Stomach (tissue), 9 donors: Measurements from ENCODE around the gene C9orf152. TPM values are rescaled to one million over a fixed set of nuclear protein-coding genes. Genes with fewer than 3 reads are reported as not detected.

ENCODE experiments used
- DNase-seq, 2 donors: peaks; one replicate each; pipeline versions ENCODE4 v3.0.0 to v3.0.0-alpha.2; 2013 to 2019
- H3K27ac ChIP-seq, 5 donors: fragments of 200-600 bp in 4 of 5; sonication (generic) in 4 of 5; one replicate each; pipeline ENCODE4 v1.5.1; 2013 to 2019; ENCODE audit warnings: mild to moderate bottlenecking in 1 of 5, moderate library complexity in 1 of 5
- H3K27me3 ChIP-seq, 3 donors: fragments of 200-600 bp; sonication (generic); one replicate each; pipeline ENCODE4 v1.5.1; 2017 to 2019; ENCODE audit warnings: mixed run types in 1 of 3
- H3K36me3 ChIP-seq, 4 donors: fragments of 200-600 bp; sonication (generic); 1 replicate in 3 of 4; 2 replicates in 1 of 4; pipeline ENCODE4 v1.5.1; 2016 to 2019
- H3K4me1 ChIP-seq, 4 donors: fragments of 200-600 bp; sonication (generic); one replicate each; pipeline ENCODE4 v1.5.1; 2016 to 2019
- H3K4me3 ChIP-seq, 4 donors: fragments of 200-600 bp; sonication (generic) in 3 of 4; one replicate each; pipeline ENCODE4 v1.5.1; 2016 to 2019; ENCODE audit warnings: mild to moderate bottlenecking in 1 of 4
- H3K9me3 ChIP-seq, 4 donors: fragments of 200-600 bp; sonication (generic); one replicate each; pipeline ENCODE4 v1.5.1; 2016 to 2019
- CTCF ChIP-seq, 7 experiments: fragments of 450-650 bp in 4 of 7; fragments of 200-600 bp in 3 of 7; sonication (generic) in 3 of 7; IDR thresholded peaks; one replicate each; pipeline ENCODE4 v1.5.1; 2016 to 2019; ENCODE audit warnings: antibody characterized with exemption in 7 of 7, control low read depth in 2 of 7, mild to moderate bottlenecking in 1 of 7
- EP300 ChIP-seq: sonication (generic); formaldehyde crosslinking; IDR thresholded peaks from one replicate; pipeline ENCODE4 v1.6.1; 2017; ENCODE audit warnings: antibody characterized with exemption
- WGBS, 5 donors: extraction: QIAGEN DNeasy Blood & Tissue Kit in 3 of 5; methylation state at CpG; one replicate each; pipeline versions ENCODE4 v1.1.5 to v1.1.7; 2013 to 2018; 5-methylcytosine and 5-hydroxymethylcytosine counted together
- intact Hi-C: fragments of 100-400 bp; cut with DNase I; formaldehyde crosslinking; loops from one replicate; pipeline ENCODE4 v1.15.1; 2023; ENCODE audit warnings: low total_unique reads
- polyA plus RNA-seq, 3 donors: library from polyadenylated mRNA; stranded (reverse); fragments of 200-250 nt; gene quantifications; one replicate each; pipeline ENCODE4 v1.2.3, GENCODE V29; 2013
- total RNA-seq, 5 donors: library from RNA; depleted of rRNA; stranded (reverse); fragments of >200 nt; gene quantifications; one replicate each; pipeline versions ENCODE4 v1.1.0 to v1.2.3, GENCODE V29; 2014 to 2016
- donor health status: healthy with polysubstance abuse.
- donor health status: Bipolar disorder and iron deficiency.
- donor health status: healthy.

C9orf152 gene
- total and polyA plus RNA-seq, 8 donors: 1.7 to 26.8 (median 17.0) TPM; not detected in 1

- Histone ChIP-seq H3K27ac (peak overlapping the region in 3 of 5 donors; percentile 15 to 79 (median 53)), H3K36me3 (peaks cover 0 to 3% (median 0%) of the 10 kb centered on the region in 4 donors), H3K4me1 (peaks cover 12 to 77% (median 51%) of the 10 kb centered on the region in 4 donors), H3K27me3 (no peaks in the 10 kb centered on the region), H3K9me3 (no peaks in the 10 kb centered on the region), H3K4me3 (no peak overlapping the region)
- peak in 1 of 2 donors; percentile 81 for DNase-seq
- peak in 5 of 7 experiments; percentile 45 to 77 (median 71) for TF ChIP-seq CTCF (IDR thresholded peaks at IDR 0.05)
- no peak for TF ChIP-seq EP300
- WGBS, 5 donors: 53 to 63% (median 56%) methylated on average over 2 to 3 of the region's 3 CpGs
- intact Hi-C loops: loop anchor here (5.0 kb wide), 2 partner anchors 96 to 251 kb away; no protein-coding TSS in a partner anchor
These were observed 55.1 kb downstream of the C9orf152 start for GRCh38 chr9:110152704-110153374.

Other genes starting within 250 kb of the C9orf152 start
- 100 to 1,000 TPM in 4 of 5 donors, 10 to 100 TPM in 1; 89.3 to 182 (median 149) TPM for gene TXN, start 48.3 kb upstream of the C9orf152 start, total RNA-seq
- gene TXN, start 48.3 kb upstream of the C9orf152 start, polyA plus RNA-seq: 100 to 1,000 TPM; 382 to 786 (median 473) TPM
- gene TXNDC8, start 129.7 kb upstream of the C9orf152 start, total RNA-seq: not detected
- gene TXNDC8, start 129.7 kb upstream of the C9orf152 start, polyA plus RNA-seq: not detected